CD14-positive monocyte (primary cell): ENCODE data around the gene IGFBP1. TPM values are rescaled to one million over a fixed set of nuclear protein-coding genes. Genes with fewer than 3 reads are reported as not detected.

Experiments
- DNase-seq, 3 donors: peaks; one replicate each; pipeline ENCODE4 v3.0.0-alpha.2; 2011 to 2022
- H2AFZ ChIP-seq: 2 replicates; pipeline ENCODE4 v1.6.0; 2012; ENCODE audit warnings: mild to moderate bottlenecking, low read depth, low read length, inconsistent platforms; ENCODE audit not compliant: insufficient read depth, poor library complexity, severe bottlenecking
- H3K27ac ChIP-seq, 2 donors: 1 replicate in 1 of 2; 2 replicates in 1 of 2; pipeline ENCODE4 v1.5.1; 2012 to 2013; ENCODE audit warnings: low read length in 2 of 2, control low read depth in 1 of 2, inconsistent platforms in 1 of 2, low read depth in 1 of 2, mild to moderate bottlenecking in 1 of 2
- H3K27me3 ChIP-seq, 2 donors: one replicate each; pipeline versions ENCODE4 v1.6.0 to v1.6.1; 2011 to 2013; ENCODE audit warnings: low read length in 2 of 2; ENCODE audit not compliant: control insufficient read depth in 2 of 2, insufficient read depth in 2 of 2
- H3K36me3 ChIP-seq, 2 donors: replicated peaks in 1 of 2; 1 replicate in 1 of 2; 2 replicates in 1 of 2; pipeline versions ENCODE4 v1.5.1 to v1.6.1; 2012 to 2013; ENCODE audit warnings: low read length in 2 of 2, control low read depth in 1 of 2, inconsistent platforms in 1 of 2, mild to moderate bottlenecking in 1 of 2; ENCODE audit not compliant: insufficient read depth in 2 of 2, control insufficient read depth in 1 of 2
- H3K4me1 ChIP-seq, 2 donors: 1 replicate in 1 of 2; 2 replicates in 1 of 2; pipeline versions ENCODE4 v1.5.1 to v1.6.1; 2012 to 2013; ENCODE audit warnings: low read length in 2 of 2, control low read depth in 1 of 2, inconsistent platforms in 1 of 2, mild to moderate bottlenecking in 1 of 2, moderate library complexity in 1 of 2; ENCODE audit not compliant: insufficient read depth in 2 of 2, control insufficient read depth in 1 of 2
- H3K4me2 ChIP-seq: replicated peaks from 2 replicates; pipeline ENCODE3; 2012; ENCODE audit warnings: low read length, moderate library complexity, mild to moderate bottlenecking; ENCODE audit not compliant: poor library complexity, severe bottlenecking; ENCODE audit errors: extremely low read depth
- H3K4me3 ChIP-seq, 3 experiments: fragments of 200-600 bp in 1 of 3; sonication (generic) in 1 of 3; replicated peaks in 1 of 3; 1 replicate in 2 of 3; 2 replicates in 1 of 3; pipeline ENCODE4 v1.5.1; 2011 to 2013; ENCODE audit warnings: low read length in 3 of 3, mild to moderate bottlenecking in 3 of 3, control low read depth in 2 of 3, low read depth in 2 of 3, inconsistent platforms in 1 of 3, moderate library complexity in 1 of 3
- H3K79me2 ChIP-seq: 2 replicates; pipeline ENCODE4 v1.6.0; 2012; ENCODE audit warnings: mild to moderate bottlenecking, control low read depth, inconsistent platforms, low read length, moderate library complexity; ENCODE audit not compliant: insufficient read depth
- H3K9ac ChIP-seq: 2 replicates; pipeline ENCODE4 v1.6.0; 2017; ENCODE audit warnings: low read length, mild to moderate bottlenecking; ENCODE audit not compliant: insufficient read depth, poor library complexity, severe bottlenecking
- H3K9me3 ChIP-seq, 2 donors: replicated peaks in 1 of 2; 1 replicate in 1 of 2; 2 replicates in 1 of 2; pipeline versions ENCODE4 v1.5.1 to v1.6.1; 2012 to 2013; ENCODE audit warnings: low read length in 2 of 2, control low read depth in 1 of 2; ENCODE audit not compliant: control insufficient read depth in 1 of 2, insufficient read depth in 1 of 2
- H4K20me1 ChIP-seq: 2 replicates; pipeline ENCODE4 v1.6.0; 2012; ENCODE audit warnings: mild to moderate bottlenecking, low read length, control low read depth, moderate library complexity; ENCODE audit not compliant: insufficient read depth
- H3K27ac Mint-ChIP-seq, 7 donors: one replicate each; pipeline ENCODE4 v1.8.0; 2020; ENCODE audit warnings: mild to moderate bottlenecking in 7 of 7, mixed read lengths in 7 of 7, moderate library complexity in 6 of 7, inconsistent platforms in 2 of 7
- H3K27me3 Mint-ChIP-seq, 3 donors: one replicate each; pipeline ENCODE4 v1.8.0; 2021 to 2022; ENCODE audit warnings: low read depth in 3 of 3, mild to moderate bottlenecking in 3 of 3, mixed read lengths in 3 of 3, moderate library complexity in 3 of 3, inconsistent platforms in 1 of 3
- H3K36me3 Mint-ChIP-seq, 2 donors: one replicate each; pipeline ENCODE4 v1.8.0; 2020; ENCODE audit warnings: mixed read lengths in 2 of 2, inconsistent platforms in 1 of 2, mild to moderate bottlenecking in 1 of 2
- H3K4me1 Mint-ChIP-seq: one replicate; pipeline ENCODE4 v1.8.0; 2020; ENCODE audit warnings: mild to moderate bottlenecking, mixed read lengths
- H3K4me3 Mint-ChIP-seq, 2 donors: one replicate each; pipeline ENCODE4 v1.8.0; 2020; ENCODE audit warnings: mild to moderate bottlenecking in 2 of 2, mixed read lengths in 2 of 2, moderate library complexity in 1 of 2
- H3K9me3 Mint-ChIP-seq, 7 donors: one replicate each; pipeline ENCODE4 v1.8.0; 2020 to 2022; ENCODE audit warnings: mixed read lengths in 7 of 7, mild to moderate bottlenecking in 6 of 7, moderate library complexity in 6 of 7, inconsistent platforms in 2 of 7
- WGBS: methylation state at CpG from one replicate; pipeline ENCODE4 v1.1.5; 2013; ENCODE audit warnings: missing lambda C conversion rate; ENCODE audit not compliant: insufficient coverage; 5-methylcytosine and 5-hydroxymethylcytosine counted together
- intact Hi-C, 2 donors: fragments of 100-400 bp; cut with micrococcal nuclease; formaldehyde crosslinking; loops; one replicate each; pipeline versions ENCODE4 v1.15.0 to v1.15.1; 2023
- polyA plus RNA-seq, 3 donors: library from polyadenylated mRNA; depleted of rRNA in 1 of 3; unstranded in 2 of 3; stranded (reverse) in 1 of 3; fragments of 300-500 nt in 2 of 3; fragments of >200 nt in 1 of 3; fragmentation: Illumina TruSeq in 2 of 3; gene quantifications; 1 replicate in 2 of 3; 2 replicates in 1 of 3; pipeline ENCODE4 v1.2.3, GENCODE V29; 2012 to 2021
- TF ChIP-seq, protein P1 (sequence below): fragments of 200-600 bp; IDR thresholded peaks from one replicate; pipeline ENCODE4 v1.8.0; 2022; ENCODE audit warnings: antibody characterized with exemption, mild to moderate bottlenecking

Gene IGFBP1
- polyA plus RNA-seq, 3 donors = not detected

- no peaks in the 10 kb centered on the region for H3K4me1 Mint-ChIP-seq
- H3K27me3 ChIP-seq = peaks cover 0 to 9% of the 10 kb centered on the region in 2 donors
- H3K4me3 ChIP-seq = no peak overlapping the region
- no peak overlapping the region for H2AFZ ChIP-seq
- peaks cover 5 to 10% (median 7%) of the 10 kb centered on the region in 3 donors for H3K27me3 Mint-ChIP-seq
- intact Hi-C loops = no loop called here
- H3K4me3 Mint-ChIP-seq = peak overlapping the region in 1 of 2 donors; percentile 2
- no peaks in the 10 kb centered on the region for H3K4me1 ChIP-seq
- no peaks in the 10 kb centered on the region for H3K36me3 Mint-ChIP-seq
- no peaks in the 10 kb centered on the region for H3K36me3 ChIP-seq
- no peaks in the 10 kb centered on the region for H4K20me1 ChIP-seq
- DNase-seq = no peak
- H3K9me3 Mint-ChIP-seq = peaks cover 0 to 2% (median 0%) of the 10 kb centered on the region in 7 donors
- no peaks in the 10 kb centered on the region for H3K79me2 ChIP-seq
- H3K9ac ChIP-seq = no peak overlapping the region
- no peaks in the 10 kb centered on the region for H3K9me3 ChIP-seq
- no peak overlapping the region for H3K27ac ChIP-seq
- H3K4me2 ChIP-seq = no peak overlapping the region
- no peak overlapping the region for H3K27ac Mint-ChIP-seq
- TF ChIP-seq, protein P1, sequence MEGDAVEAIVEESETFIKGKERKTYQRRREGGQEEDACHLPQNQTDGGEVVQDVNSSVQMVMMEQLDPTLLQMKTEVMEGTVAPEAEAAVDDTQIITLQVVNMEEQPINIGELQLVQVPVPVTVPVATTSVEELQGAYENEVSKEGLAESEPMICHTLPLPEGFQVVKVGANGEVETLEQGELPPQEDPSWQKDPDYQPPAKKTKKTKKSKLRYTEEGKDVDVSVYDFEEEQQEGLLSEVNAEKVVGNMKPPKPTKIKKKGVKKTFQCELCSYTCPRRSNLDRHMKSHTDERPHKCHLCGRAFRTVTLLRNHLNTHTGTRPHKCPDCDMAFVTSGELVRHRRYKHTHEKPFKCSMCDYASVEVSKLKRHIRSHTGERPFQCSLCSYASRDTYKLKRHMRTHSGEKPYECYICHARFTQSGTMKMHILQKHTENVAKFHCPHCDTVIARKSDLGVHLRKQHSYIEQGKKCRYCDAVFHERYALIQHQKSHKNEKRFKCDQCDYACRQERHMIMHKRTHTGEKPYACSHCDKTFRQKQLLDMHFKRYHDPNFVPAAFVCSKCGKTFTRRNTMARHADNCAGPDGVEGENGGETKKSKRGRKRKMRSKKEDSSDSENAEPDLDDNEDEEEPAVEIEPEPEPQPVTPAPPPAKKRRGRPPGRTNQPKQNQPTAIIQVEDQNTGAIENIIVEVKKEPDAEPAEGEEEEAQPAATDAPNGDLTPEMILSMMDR = no peak
These were observed 42.7 kb downstream of the IGFBP1 start for GRCh38 chr7:45930967-45931366.

DNA sequence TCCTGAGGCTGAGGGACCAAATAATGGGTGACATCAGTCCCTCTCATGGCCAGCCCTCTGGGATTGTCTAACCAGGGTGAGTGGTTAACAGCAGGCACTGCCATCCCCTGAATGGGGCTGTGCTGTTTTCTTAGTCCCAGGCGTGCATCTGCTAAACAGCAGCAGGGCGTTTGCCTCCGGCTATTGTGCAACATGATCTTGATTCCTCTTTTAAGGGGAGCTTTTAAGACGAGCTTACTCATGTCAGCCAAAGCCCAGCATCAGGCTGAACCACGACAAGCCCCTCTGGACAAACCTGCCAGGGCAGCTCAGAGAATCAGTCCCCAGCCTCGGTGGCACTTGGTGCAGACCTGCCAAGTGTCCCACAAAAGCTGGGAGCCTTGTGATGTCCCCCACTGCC, 49.0 kb downstream of the IGFBP1 start:
- no peaks in the 10 kb centered on the region for H4K20me1 ChIP-seq
- no peak overlapping the region for H3K9ac ChIP-seq
- no peak overlapping the region for H3K4me3 Mint-ChIP-seq
- DNase-seq = no peak
- peaks cover 3% of the 10 kb centered on the region for H3K4me1 Mint-ChIP-seq
- H3K36me3 ChIP-seq = no peaks in the 10 kb centered on the region
- H3K4me2 ChIP-seq = no peak overlapping the region
- TF ChIP-seq, protein P1 = no peak
- intact Hi-C loops = no loop called here
- peaks cover 0 to 11% of the 10 kb centered on the region in 2 donors for H3K9me3 ChIP-seq
- H3K79me2 ChIP-seq = no peaks in the 10 kb centered on the region
- peaks cover 0 to 6% of the 10 kb centered on the region in 2 donors for H3K4me1 ChIP-seq
- H3K27me3 ChIP-seq = peaks cover 0 to 6% of the 10 kb centered on the region in 2 donors
- no peaks in the 10 kb centered on the region for H3K36me3 Mint-ChIP-seq
- WGBS = 18% methylated on average over 6 of the region's 6 CpGs
- H3K27ac Mint-ChIP-seq = no peak overlapping the region
- peak overlapping the region; percentile 8 for H2AFZ ChIP-seq
- peaks cover 5 to 23% (median 16%) of the 10 kb centered on the region in 7 donors for H3K9me3 Mint-ChIP-seq
- H3K4me3 ChIP-seq = no peak overlapping the region
- no peak overlapping the region for H3K27ac ChIP-seq
- H3K27me3 Mint-ChIP-seq = peaks cover 6 to 11% (median 9%) of the 10 kb centered on the region in 3 donors
